PFSK-1 (cell line): Measurements from ENCODE around the gene FUNDC2.

Source experiments
- FOXP2 ChIP-seq: optimal IDR thresholded peaks from 2 replicates; pipeline ENCODE3; 2011; ENCODE audit warnings: borderline replicate concordance, control low read depth, inconsistent platforms; ENCODE audit not compliant: insufficient read depth; ENCODE audit errors: extremely low read length, extremely low read depth
- POLR2AphosphoS5 ChIP-seq: IDR thresholded peaks from 2 replicates; pipeline ENCODE4 v1.6.1; 2012; ENCODE audit warnings: low read depth, mild to moderate bottlenecking, control low read depth, low read length, moderate library complexity
- REST ChIP-seq, 2 experiments: IDR thresholded peaks; 2 replicates each; pipeline versions ENCODE4 v1.6.1 to v1.8.0; 2011 to 2012; ENCODE audit warnings: low read depth in 2 of 2, low read length in 2 of 2, control low read depth in 1 of 2, inconsistent platforms in 1 of 2, mild to moderate bottlenecking in 1 of 2, moderate library complexity in 1 of 2; ENCODE audit not compliant: insufficient read depth in 1 of 2
- SIN3A ChIP-seq: IDR thresholded peaks from 2 replicates; pipeline ENCODE4 v1.6.1; 2012; ENCODE audit warnings: mild to moderate bottlenecking, low read length, moderate library complexity, borderline replicate concordance; ENCODE audit not compliant: insufficient read depth
- TAF1 ChIP-seq: IDR thresholded peaks from 2 replicates; pipeline ENCODE4 v1.6.1; 2012; ENCODE audit warnings: low read length, control low read depth, borderline replicate concordance; ENCODE audit not compliant: insufficient read depth

FUNDC2 gene

DNA sequence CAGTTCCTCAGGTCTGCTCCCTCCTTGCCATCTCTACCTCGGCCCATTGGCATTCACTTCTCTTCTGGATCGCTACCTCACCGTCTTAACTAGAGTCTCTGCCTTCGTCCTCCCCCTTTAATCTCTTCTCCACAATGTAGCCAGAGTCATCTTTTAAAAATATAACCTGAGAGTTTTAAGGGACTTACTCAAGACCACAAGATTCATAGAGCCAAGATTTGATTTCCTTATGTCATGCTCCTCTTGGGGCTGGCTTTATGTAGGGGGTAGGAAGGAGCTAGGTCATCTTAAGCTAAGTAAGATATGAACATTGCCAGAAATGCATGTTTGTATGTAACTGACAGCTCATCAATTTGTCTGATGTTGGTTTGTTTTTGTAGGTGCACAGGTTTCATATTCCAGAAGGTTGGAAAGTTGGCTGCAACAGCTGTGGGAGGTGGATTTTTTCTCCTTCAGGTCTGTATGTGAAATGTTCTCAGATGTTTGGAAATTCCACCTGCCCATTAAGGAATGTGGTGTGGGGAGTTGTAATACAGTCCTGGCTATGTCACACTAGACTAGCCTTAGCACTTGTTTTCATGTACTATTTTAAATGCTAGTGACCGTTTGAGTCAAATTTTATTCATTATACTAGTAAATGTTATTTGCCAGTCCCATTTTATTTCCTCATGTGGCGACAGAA lies 19.6 kb downstream of the FUNDC2 start:
- no peak for TF ChIP-seq FOXP2
- no peak for TF ChIP-seq POLR2AphosphoS5
- no peak for TF ChIP-seq REST (IDR thresholded peaks at IDR 0.05; ENCODE audit: insufficient read depth in 1 of 2, low read depth in 2 of 2, low read length in 2 of 2)
- no peak for TF ChIP-seq TAF1
- TF ChIP-seq SIN3A, result no peak

DNA sequence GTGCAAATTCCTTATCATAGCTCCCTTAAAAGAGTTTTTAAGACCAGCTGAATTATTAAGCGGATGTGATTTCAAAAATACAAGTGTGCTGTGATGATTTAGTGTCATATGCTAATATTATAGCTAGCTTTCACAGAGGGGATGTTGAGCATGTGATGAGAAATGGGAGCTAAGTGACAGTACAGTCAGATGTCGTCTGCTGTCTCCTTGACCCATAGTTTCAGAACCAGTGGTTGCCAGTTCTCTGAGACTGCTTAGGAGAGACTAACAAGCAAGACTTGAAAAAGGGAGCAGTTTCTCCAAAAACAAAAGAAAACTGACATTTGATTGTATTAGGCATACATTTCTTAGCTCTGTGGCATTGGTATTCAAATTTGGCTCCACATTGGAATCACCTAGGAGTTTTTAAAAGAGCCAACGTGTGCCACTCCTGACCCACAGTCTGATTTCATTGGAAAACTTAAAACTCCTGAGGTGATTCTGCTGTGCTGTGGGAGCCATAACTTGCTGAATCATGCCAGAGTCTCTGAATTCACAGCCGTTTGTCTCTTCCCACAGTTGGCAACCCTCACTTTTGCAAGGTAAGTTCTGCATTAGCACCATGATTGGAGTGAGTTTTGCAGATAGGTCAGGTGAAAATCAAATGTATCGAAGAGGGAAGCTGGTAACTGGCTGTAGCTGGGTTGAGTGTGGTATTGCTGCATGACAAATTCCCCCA lies 20.3 kb downstream of the FUNDC2 start:
- TF ChIP-seq TAF1 (no peak), POLR2AphosphoS5 (no peak), SIN3A (no peak), FOXP2 (no peak), REST (IDR thresholded peaks at IDR 0.05; ENCODE audit: insufficient read depth in 1 of 2, low read depth in 2 of 2, low read length in 2 of 2) (no peak)

DNA sequence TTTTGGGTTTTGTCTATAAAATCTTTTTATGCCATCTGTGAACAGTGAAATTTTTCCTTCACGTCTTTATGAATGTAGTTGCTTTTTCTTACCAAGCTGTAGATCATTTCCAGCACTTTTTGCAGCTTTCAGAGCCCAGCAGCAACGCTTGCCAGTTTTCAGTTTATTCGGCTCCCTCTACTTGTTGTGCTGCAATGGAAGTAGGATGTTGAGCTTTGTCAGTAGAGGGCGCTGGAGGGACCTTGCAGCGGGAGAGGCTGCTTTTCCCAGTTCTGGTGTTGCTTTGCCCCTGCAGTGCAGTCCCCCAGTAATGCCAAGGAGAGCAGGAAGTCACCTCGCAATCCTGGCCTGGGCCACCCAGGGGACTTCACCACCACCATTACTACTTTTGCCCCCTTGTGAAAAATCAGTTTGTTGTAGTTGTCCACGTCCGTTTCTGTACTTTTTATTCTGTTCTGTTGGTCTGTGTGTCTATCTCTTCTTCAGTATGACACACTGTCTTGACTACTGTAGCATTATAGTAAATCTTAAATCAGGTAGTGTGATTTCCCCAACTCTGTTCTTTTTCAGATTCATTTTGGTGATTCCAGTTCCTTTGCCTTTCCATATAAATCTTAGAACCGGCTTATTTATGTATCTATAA lies 22.5 kb downstream of the FUNDC2 start:
- TF ChIP-seq SIN3A (no peak), REST (IDR thresholded peaks at IDR 0.05; ENCODE audit: insufficient read depth in 1 of 2, low read depth in 2 of 2, low read length in 2 of 2) (no peak), POLR2AphosphoS5 (no peak), TAF1 (no peak), FOXP2 (no peak)

GRCh38 chrX:155052738-155053498 lies 26.3 kb downstream of the FUNDC2 start:
- no peak for TF ChIP-seq FOXP2

GRCh38 chrX:155053656-155054055 lies 27.0 kb downstream of the FUNDC2 start:
- TF ChIP-seq REST (IDR thresholded peaks at IDR 0.05; ENCODE audit: insufficient read depth in 1 of 2, low read depth in 2 of 2, low read length in 2 of 2), result no peak
- TF ChIP-seq FOXP2, result no peak
- no peak for TF ChIP-seq SIN3A
- TF ChIP-seq POLR2AphosphoS5, result no peak
- TF ChIP-seq TAF1, result no peak
